SK-N-SH treated with all-trans-retinoic acid at 6 μM for 48 hours (cell line): Measurements from ENCODE around the gene ZNF710.
A peak's percentile ranks its signal among the peaks of the same experiment; 100 is the strongest.

Source experiments
- ATAC-seq: fragments of 200-7000 bp; cut with Tn5 transposase; 3 replicates; pipeline ENCODE4 v1.9.1; 2020; ENCODE audit warnings: mild to moderate bottlenecking, moderate library complexity
- BACH2 ChIP-seq: fragments of 250-450 bp; sonication (Bioruptor Pico); IDR thresholded peaks from 2 replicates; pipeline ENCODE4 v1.9.0; 2021; ENCODE audit warnings: mild to moderate bottlenecking, borderline replicate concordance
- CSDC2 ChIP-seq: fragments of 250-450 bp; sonication (Bioruptor Pico); IDR thresholded peaks from 2 replicates; pipeline ENCODE4 v1.5.0; 2020; ENCODE audit warnings: mild to moderate bottlenecking, moderate library complexity
- ESRRG ChIP-seq: fragments of 250-450 bp; sonication (Bioruptor Pico); IDR thresholded peaks from 2 replicates; pipeline ENCODE4 v1.6.1; 2021; ENCODE audit warnings: mild to moderate bottlenecking
- GLIS3 ChIP-seq: fragments of 250-450 bp; sonication (Bioruptor Pico); IDR thresholded peaks from 2 replicates; pipeline ENCODE4 v1.5.0; 2020; ENCODE audit warnings: mild to moderate bottlenecking, moderate library complexity
- ISL1 ChIP-seq: fragments of 250-450 bp; sonication (Bioruptor Pico); IDR thresholded peaks from 2 replicates; pipeline ENCODE4 v2.1.2; 2022; ENCODE audit warnings: mild to moderate bottlenecking, moderate library complexity
- OSR1 ChIP-seq: fragments of 250-450 bp; sonication (Bioruptor Pico); IDR thresholded peaks from 2 replicates; pipeline ENCODE4 v1.8.0; 2022; ENCODE audit warnings: moderate library complexity, mild to moderate bottlenecking, inconsistent platforms
- PPARA ChIP-seq: fragments of 250-450 bp; sonication (Bioruptor Pico); IDR thresholded peaks from 2 replicates; pipeline ENCODE4 v1.5.0; 2020; ENCODE audit warnings: mild to moderate bottlenecking, borderline replicate concordance
- RARB ChIP-seq: fragments of 250-450 bp; sonication (Bioruptor Pico); IDR thresholded peaks from 2 replicates; pipeline ENCODE4 v1.8.0; 2021; ENCODE audit warnings: mild to moderate bottlenecking, moderate library complexity
- SNAI2 ChIP-seq: fragments of 250-450 bp; sonication (Bioruptor Pico); IDR thresholded peaks from 2 replicates; pipeline ENCODE4 v1.5.0; 2020; ENCODE audit warnings: mild to moderate bottlenecking, moderate library complexity
- TCF4 ChIP-seq: fragments of 250-450 bp; sonication (Bioruptor Pico); IDR thresholded peaks from 2 replicates; pipeline ENCODE4 v1.8.0; 2021; ENCODE audit warnings: mild to moderate bottlenecking, moderate library complexity, borderline replicate concordance
- TOX ChIP-seq: fragments of 250-450 bp; sonication (Bioruptor Pico); IDR thresholded peaks from 2 replicates; pipeline ENCODE4 v1.8.0; 2021; ENCODE audit warnings: mild to moderate bottlenecking, moderate library complexity, borderline replicate concordance
- ZC3H10 ChIP-seq: fragments of 250-450 bp; sonication (Bioruptor Pico); IDR thresholded peaks from 2 replicates; pipeline ENCODE4 v1.5.1; 2021; ENCODE audit warnings: mild to moderate bottlenecking, moderate library complexity
- ZFP3 ChIP-seq: fragments of 250-450 bp; sonication (Bioruptor Pico); IDR thresholded peaks from 2 replicates; pipeline ENCODE4 v1.5.0; 2020; ENCODE audit warnings: mild to moderate bottlenecking, moderate library complexity
- ZFP30 ChIP-seq: fragments of 450-650 bp; formaldehyde crosslinking; IDR thresholded peaks from 2 replicates; pipeline ENCODE4 v1.5.0; 2022; ENCODE audit warnings: mild to moderate bottlenecking, moderate library complexity
- ZNF565 ChIP-seq: fragments of 450-650 bp; formaldehyde crosslinking; conservative IDR thresholded peaks from 2 replicates; pipeline ENCODE4 v1.5.0; 2020; ENCODE audit warnings: low read depth, mild to moderate bottlenecking, moderate library complexity
- ZNF70 ChIP-seq: fragments of 450-650 bp; formaldehyde crosslinking; IDR thresholded peaks from 2 replicates; pipeline ENCODE4 v1.5.0; 2020; ENCODE audit warnings: mild to moderate bottlenecking, moderate library complexity
- ZNF8 ChIP-seq: fragments of 450-650 bp; formaldehyde crosslinking; IDR thresholded peaks from 2 replicates; pipeline ENCODE4 v1.5.0; 2020; ENCODE audit warnings: mild to moderate bottlenecking, moderate library complexity
- TF ChIP-seq, protein P1 (sequence below): fragments of 250-450 bp; sonication (Bioruptor Pico); IDR thresholded peaks from 2 replicates; pipeline ENCODE4 v1.8.0; 2021; ENCODE audit warnings: low read depth, mild to moderate bottlenecking, moderate library complexity, borderline replicate concordance
- TF ChIP-seq, protein P2 (sequence below): fragments of 250-450 bp; sonication (Bioruptor Pico); IDR thresholded peaks from 2 replicates; pipeline ENCODE4 v1.8.0; 2020; ENCODE audit warnings: mild to moderate bottlenecking, moderate library complexity, borderline replicate concordance
- TF ChIP-seq, protein P3 (sequence below): fragments of 250-450 bp; sonication (Bioruptor Pico); IDR thresholded peaks from 2 replicates; pipeline ENCODE4 v1.5.1; 2021; ENCODE audit warnings: mild to moderate bottlenecking, moderate library complexity
- TF ChIP-seq, protein P4 (sequence below): fragments of 250-450 bp; sonication (Bioruptor Pico); IDR thresholded peaks from 2 replicates; pipeline ENCODE4 v1.5.1; 2020; ENCODE audit warnings: low read depth, mild to moderate bottlenecking, moderate library complexity
- TF ChIP-seq, protein P5 (sequence below): fragments of 250-450 bp; sonication (Bioruptor Pico); IDR thresholded peaks from 2 replicates; pipeline ENCODE4 v1.5.0; 2020; ENCODE audit warnings: mild to moderate bottlenecking, moderate library complexity

ZNF710 gene

DNA sequence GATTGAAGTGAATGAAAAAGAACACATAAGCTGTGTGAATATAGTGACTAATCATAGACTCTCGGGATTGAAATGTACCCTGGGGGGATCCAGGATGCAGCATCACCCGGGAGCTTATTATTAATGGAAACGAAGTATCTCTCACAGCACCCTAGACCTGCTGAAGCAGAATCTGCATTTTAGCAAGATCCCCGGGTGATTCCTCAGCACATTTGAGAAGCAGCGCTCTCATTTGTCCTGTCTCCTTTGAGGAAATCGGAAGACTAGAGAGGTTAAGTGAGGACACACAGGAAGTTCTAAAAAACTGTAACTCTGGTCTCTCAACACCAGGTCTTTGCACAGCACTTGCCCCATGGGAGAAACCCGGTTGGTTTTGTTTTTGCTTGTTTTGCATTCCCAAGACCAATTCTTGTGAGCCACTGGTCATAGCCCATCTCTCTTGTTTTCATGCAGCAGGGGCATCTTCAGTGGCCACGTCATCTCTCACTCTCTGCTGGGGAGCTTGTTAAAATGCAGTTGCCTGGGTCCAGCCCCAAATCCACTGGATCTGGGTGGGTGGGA, 30.2 kb downstream of the ZNF710 start:
- no peak for ATAC-seq
- TF ChIP-seq CSDC2 (CRISPR knock-in tag) = no peak

DNA sequence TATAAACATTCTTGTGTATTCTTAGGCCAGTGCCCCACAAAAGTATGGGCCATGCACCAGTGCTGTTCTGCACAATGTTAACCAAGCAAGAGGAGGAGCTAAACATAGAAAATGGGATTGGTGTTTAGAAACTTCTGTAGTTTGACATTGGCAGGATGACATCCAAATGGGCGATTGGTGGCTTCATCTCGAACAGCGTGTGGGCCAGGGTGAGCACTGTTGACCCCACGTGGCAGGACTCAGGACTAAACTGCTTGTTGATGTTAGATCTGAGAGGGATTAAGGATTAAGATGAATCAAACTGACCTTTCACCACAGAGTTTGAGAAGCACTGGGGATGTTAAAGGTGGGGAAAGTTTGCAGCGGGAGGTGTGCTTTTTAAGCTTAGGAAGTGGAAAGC, 31.9 kb downstream of the ZNF710 start:
- TF ChIP-seq TCF4 (no peak), SNAI2 (CRISPR knock-in tag) (no peak), ZNF565 (CRISPR knock-in tag) (no peak), RARB (CRISPR knock-in tag) (no peak)
- TF ChIP-seq, protein P1, sequence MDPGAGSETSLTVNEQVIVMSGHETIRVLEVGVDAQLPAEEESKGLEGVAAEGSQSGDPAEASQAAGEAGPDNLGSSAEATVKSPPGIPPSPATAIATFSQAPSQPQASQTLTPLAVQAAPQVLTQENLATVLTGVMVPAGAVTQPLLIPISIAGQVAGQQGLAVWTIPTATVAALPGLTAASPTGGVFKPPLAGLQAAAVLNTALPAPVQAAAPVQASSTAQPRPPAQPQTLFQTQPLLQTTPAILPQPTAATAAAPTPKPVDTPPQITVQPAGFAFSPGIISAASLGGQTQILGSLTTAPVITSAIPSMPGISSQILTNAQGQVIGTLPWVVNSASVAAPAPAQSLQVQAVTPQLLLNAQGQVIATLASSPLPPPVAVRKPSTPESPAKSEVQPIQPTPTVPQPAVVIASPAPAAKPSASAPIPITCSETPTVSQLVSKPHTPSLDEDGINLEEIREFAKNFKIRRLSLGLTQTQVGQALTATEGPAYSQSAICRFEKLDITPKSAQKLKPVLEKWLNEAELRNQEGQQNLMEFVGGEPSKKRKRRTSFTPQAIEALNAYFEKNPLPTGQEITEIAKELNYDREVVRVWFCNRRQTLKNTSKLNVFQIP = no peak
- no peak for ATAC-seq

DNA sequence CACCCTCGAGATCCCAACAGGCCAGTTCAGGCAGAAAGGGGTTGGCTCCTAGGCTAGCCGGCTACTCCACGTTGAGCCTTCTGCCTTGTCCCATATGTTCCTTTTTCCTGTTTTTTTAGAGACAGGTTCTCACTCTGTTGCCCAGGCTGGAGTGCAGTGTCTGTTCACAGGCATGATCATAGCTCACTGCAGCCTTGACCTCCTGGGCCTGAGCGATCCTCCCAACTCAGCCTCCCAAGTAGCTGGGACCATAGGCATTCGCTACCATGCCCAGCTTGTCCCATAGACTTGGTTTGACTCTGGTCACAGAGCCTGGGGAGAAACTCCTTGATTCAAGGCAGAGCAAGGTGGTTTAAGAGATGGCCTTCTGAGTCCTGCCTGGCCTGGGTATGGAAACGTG, 32.3 kb downstream of the ZNF710 start:
- ATAC-seq = no peak
- TF ChIP-seq BACH2 (CRISPR knock-in tag) = no peak
- no peak for TF ChIP-seq ZNF70
- TF ChIP-seq, protein P2, sequence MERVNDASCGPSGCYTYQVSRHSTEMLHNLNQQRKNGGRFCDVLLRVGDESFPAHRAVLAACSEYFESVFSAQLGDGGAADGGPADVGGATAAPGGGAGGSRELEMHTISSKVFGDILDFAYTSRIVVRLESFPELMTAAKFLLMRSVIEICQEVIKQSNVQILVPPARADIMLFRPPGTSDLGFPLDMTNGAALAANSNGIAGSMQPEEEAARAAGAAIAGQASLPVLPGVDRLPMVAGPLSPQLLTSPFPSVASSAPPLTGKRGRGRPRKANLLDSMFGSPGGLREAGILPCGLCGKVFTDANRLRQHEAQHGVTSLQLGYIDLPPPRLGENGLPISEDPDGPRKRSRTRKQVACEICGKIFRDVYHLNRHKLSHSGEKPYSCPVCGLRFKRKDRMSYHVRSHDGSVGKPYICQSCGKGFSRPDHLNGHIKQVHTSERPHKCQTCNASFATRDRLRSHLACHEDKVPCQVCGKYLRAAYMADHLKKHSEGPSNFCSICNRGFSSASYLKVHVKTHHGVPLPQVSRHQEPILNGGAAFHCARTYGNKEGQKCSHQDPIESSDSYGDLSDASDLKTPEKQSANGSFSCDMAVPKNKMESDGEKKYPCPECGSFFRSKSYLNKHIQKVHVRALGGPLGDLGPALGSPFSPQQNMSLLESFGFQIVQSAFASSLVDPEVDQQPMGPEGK (CRISPR knock-in tag) = no peak

DNA sequence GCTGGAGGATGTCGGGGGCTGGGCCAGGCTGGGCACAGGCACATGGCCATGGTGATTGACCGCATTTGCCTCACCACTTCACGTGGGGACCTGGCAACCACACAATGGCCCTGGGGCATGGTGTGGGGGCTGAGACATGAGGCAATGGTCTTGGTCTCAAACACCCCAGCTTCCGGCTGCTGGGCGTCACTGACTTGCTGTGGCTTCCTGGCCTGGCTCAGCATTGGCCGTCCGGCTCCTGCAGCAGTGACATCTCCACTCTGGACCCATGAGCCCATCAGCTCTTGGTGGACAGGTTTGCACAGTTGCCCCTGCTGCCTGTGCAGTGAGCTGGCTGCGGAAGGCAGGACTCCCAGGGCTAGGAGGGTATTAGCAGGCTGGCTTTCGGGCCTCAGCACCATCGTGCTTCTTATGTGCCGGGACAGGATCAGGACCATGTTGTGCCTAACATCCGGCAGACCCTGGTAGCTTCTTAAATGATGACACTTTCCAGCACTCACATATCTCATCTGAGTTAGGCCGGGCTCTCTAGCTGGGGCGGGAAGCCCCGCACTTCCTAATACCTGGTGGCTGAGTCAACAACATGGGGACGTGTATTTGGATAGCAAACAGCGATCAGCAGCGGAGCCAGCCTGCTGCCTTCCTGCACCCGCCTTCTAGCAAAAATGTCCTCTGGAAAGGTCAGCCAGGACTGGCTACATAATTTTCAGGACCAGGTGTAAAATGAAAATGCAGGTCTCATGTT, 34.1 kb downstream of the ZNF710 start:
- TF ChIP-seq, protein P3, sequence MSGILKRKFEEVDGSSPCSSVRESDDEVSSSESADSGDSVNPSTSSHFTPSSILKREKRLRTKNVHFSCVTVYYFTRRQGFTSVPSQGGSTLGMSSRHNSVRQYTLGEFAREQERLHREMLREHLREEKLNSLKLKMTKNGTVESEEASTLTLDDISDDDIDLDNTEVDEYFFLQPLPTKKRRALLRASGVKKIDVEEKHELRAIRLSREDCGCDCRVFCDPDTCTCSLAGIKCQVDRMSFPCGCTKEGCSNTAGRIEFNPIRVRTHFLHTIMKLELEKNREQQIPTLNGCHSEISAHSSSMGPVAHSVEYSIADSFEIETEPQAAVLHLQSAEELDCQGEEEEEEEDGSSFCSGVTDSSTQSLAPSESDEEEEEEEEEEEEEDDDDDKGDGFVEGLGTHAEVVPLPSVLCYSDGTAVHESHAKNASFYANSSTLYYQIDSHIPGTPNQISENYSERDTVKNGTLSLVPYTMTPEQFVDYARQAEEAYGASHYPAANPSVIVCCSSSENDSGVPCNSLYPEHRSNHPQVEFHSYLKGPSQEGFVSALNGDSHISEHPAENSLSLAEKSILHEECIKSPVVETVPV (CRISPR knock-in tag) = no peak
- TF ChIP-seq ZNF8 (no peak), ISL1 (no peak), ZNF70 (no peak), ZFP30 (CRISPR knock-in tag) (no peak), RARB (CRISPR knock-in tag) (no peak)
- TF ChIP-seq, protein P4, sequence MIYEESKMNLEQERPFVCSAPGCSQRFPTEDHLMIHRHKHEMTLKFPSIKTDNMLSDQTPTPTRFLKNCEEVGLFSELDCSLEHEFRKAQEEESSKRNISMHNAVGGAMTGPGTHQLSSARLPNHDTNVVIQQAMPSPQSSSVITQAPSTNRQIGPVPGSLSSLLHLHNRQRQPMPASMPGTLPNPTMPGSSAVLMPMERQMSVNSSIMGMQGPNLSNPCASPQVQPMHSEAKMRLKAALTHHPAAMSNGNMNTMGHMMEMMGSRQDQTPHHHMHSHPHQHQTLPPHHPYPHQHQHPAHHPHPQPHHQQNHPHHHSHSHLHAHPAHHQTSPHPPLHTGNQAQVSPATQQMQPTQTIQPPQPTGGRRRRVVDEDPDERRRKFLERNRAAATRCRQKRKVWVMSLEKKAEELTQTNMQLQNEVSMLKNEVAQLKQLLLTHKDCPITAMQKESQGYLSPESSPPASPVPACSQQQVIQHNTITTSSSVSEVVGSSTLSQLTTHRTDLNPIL (CRISPR knock-in tag) = no peak
- ATAC-seq = peak; percentile 74

DNA sequence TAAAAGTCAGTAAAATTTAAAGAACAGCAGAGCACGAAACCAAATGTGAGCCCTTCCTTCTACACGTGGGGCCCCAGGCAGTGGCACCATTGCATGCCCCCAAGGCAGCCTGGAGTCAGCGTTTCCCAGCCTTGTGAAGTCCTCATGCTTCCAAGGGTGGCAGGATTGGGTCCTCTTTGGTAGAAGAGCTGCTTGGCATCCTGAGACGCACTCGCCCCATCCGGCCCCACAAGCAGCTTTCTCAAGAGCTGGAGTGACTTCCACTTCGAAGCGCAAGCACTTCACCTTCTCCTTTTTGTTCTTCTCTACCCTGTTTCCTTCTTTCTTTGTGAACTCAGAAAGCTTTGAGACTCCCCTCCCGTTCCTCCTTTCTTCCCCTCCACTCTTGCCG, 34.7 kb downstream of the ZNF710 start:
- no peak for ATAC-seq
- TF ChIP-seq, protein P5, sequence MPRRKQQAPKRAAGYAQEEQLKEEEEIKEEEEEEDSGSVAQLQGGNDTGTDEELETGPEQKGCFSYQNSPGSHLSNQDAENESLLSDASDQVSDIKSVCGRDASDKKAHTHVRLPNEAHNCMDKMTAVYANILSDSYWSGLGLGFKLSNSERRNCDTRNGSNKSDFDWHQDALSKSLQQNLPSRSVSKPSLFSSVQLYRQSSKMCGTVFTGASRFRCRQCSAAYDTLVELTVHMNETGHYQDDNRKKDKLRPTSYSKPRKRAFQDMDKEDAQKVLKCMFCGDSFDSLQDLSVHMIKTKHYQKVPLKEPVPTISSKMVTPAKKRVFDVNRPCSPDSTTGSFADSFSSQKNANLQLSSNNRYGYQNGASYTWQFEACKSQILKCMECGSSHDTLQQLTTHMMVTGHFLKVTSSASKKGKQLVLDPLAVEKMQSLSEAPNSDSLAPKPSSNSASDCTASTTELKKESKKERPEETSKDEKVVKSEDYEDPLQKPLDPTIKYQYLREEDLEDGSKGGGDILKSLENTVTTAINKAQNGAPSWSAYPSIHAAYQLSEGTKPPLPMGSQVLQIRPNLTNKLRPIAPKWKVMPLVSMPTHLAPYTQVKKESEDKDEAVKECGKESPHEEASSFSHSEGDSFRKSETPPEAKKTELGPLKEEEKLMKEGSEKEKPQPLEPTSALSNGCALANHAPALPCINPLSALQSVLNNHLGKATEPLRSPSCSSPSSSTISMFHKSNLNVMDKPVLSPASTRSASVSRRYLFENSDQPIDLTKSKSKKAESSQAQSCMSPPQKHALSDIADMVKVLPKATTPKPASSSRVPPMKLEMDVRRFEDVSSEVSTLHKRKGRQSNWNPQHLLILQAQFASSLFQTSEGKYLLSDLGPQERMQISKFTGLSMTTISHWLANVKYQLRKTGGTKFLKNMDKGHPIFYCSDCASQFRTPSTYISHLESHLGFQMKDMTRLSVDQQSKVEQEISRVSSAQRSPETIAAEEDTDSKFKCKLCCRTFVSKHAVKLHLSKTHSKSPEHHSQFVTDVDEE = no peak

DNA sequence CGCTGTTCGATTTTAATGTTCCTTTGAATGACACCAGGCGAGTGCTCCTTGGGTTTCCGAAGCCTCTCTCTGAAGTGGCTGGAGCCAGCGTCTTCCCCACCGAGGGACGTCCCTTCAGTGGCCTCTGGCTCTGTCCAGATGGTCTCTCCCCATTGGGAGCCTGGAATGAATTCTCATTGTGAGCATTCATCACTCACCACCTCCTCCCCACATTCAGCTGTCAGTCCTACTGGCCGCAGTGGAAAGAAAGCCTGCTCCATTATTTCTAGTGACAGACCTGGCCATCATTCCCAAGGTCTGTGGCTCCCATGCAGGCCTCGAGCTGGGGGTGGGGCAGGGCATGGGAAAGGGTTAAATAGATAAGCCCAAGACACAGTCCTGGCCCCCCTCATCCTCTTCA, 35.2 kb downstream of the ZNF710 start:
- no peak for ATAC-seq
- no peak for TF ChIP-seq TCF4
- no peak for TF ChIP-seq GLIS3
- no peak for TF ChIP-seq PPARA
- no peak for TF ChIP-seq TOX (CRISPR knock-in tag)
- TF ChIP-seq ZNF565 (CRISPR knock-in tag) = no peak
- TF ChIP-seq ZFP3 = no peak
- TF ChIP-seq ESRRG = no peak
- no peak for TF ChIP-seq ZNF70
- no peak for TF ChIP-seq OSR1 (CRISPR knock-in tag)
- TF ChIP-seq RARB (CRISPR knock-in tag) = no peak
- no peak for TF ChIP-seq ZC3H10
- TF ChIP-seq, protein P3 (CRISPR knock-in tag) = no peak
